Measurements from ENCODE around the gene CPN2. TPM values are rescaled to one million over a fixed set of nuclear protein-coding genes. Genes with fewer than 3 reads are reported as not detected.

The CPN2 gene
- total RNA-seq, 3 donors from 2014 or later (not counting 1 experiment from before 2014, with no cell fraction given) = not detected

DNA sequence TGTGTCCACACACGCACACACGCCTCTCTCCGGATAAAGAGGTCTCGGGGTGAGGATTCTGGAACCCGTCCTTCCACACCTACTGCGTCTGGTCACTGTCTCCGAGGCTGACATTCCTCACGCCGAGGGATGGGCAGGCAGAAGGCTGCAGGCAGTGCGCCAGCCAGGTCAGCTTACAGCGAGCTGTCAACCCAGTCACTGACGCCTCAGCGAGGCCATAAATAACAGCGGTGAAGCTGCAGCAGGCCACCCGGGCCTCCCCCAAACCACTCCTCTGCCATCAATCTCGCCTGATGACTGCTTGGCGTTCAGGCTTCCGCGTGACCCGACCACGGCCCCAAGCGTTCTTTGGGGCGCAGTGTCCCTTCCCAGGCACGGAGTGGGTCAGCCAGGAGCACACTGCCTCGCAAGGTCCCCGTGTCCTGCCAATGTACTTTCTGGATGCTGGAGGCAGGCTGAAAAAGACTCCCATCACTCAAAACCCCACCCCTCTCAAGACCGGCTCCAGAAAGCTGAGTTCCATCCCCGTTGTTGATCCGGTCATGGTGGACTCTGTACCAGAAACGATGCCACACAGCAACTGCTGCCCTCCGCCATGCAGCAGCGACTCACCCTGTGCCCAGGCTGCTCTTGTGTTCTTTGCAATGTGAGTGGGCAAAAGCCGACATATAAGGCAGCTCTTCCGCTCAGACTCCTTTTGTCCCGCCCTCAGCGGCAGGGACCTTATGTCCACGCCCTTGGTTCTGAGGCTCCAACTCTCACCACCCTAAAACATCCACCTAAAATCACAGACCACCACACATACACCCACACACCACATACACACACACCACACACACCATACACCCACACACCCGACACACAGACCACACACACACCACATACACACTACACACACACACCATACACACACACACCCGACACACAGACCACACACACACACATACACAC is 27.1 kb downstream of the CPN2 start:
- Mint-ChIP-seq H3K4me1 (peaks cover 0 to 7% of the 10 kb centered on the region in 2 donors), H3K36me3 (peaks cover 3% of the 10 kb centered on the region), H3K9me3 (peaks cover 2 to 3% of the 10 kb centered on the region in 2 donors), H3K4me3 (no peak overlapping the region), H3K27ac (no peak overlapping the region), H3K27me3 (ENCODE audit: low read depth in 2 of 2) (peaks cover 10 to 12% of the 10 kb centered on the region in 2 donors)
- TF ChIP-seq, protein P1, sequence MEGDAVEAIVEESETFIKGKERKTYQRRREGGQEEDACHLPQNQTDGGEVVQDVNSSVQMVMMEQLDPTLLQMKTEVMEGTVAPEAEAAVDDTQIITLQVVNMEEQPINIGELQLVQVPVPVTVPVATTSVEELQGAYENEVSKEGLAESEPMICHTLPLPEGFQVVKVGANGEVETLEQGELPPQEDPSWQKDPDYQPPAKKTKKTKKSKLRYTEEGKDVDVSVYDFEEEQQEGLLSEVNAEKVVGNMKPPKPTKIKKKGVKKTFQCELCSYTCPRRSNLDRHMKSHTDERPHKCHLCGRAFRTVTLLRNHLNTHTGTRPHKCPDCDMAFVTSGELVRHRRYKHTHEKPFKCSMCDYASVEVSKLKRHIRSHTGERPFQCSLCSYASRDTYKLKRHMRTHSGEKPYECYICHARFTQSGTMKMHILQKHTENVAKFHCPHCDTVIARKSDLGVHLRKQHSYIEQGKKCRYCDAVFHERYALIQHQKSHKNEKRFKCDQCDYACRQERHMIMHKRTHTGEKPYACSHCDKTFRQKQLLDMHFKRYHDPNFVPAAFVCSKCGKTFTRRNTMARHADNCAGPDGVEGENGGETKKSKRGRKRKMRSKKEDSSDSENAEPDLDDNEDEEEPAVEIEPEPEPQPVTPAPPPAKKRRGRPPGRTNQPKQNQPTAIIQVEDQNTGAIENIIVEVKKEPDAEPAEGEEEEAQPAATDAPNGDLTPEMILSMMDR (IDR thresholded peaks at IDR 0.05) = no peak
- peak; percentile 49 to 73 (median 60) for ATAC-seq
- peak; percentile 33 to 66 for DNase-seq
- Histone ChIP-seq H3K36me3 (ENCODE audit: control insufficient read depth, insufficient read depth, low read length) (no peaks in the 10 kb centered on the region), H3K27me3 (ENCODE audit: control insufficient read depth, insufficient read depth, low read length) (no peaks in the 10 kb centered on the region), H3K9me3 (ENCODE audit: control insufficient read depth, insufficient read depth, low read length) (peaks cover 6% of the 10 kb centered on the region), H3K27ac (ENCODE audit: low read length) (no peak overlapping the region), H3K4me3 (ENCODE audit: low read length) (peak overlapping the region; percentile 26), H3K4me1 (ENCODE audit: control insufficient read depth, insufficient read depth, low read length) (peaks cover 11% of the 10 kb centered on the region)
- 20% methylated on average over 39 of the region's 39 CpGs for WGBS (ENCODE audit: insufficient coverage)
- intact Hi-C loops (cut with micrococcal nuclease) = no loop called here

DNA sequence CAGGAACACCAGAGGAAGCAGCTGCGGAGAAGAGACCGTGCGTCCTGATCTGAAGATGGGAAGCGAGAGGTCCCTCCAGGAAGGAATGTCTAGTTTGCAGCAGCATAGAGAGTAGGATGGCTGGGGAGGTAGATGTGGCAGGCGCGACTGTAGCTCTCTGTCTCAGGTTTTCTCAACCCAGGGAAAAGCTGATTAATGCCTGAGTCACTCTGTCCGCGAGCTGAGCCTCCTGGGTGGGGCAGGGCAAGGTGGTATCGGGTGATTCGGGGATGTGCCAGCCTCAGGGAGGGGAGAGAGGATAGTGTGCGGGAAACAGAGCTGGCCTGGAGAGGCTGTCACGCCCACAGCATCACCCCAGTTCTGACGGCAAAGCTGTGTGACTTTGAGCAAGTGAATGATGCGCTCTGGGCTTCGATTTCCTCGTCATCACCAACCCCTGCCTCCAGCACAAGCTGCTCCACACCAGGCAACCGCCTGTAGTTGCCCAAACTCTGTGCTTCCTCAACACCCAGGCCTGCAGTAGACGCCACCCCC is 28.4 kb downstream of the CPN2 start:
- no peak overlapping the region for H3K4me3 ChIP-seq (ENCODE audit: low read length)
- H3K4me1 ChIP-seq (ENCODE audit: control insufficient read depth, insufficient read depth, low read length) = peaks cover 11% of the 10 kb centered on the region
- no peaks in the 10 kb centered on the region for H3K36me3 ChIP-seq (ENCODE audit: control insufficient read depth, insufficient read depth, low read length)
- Mint-ChIP-seq H3K9me3 (peaks cover 5 to 7% of the 10 kb centered on the region in 2 donors), H3K36me3 (peaks cover 6% of the 10 kb centered on the region), H3K4me1 (peaks cover 0 to 7% of the 10 kb centered on the region in 2 donors), H3K4me3 (peak overlapping the region; percentile 26), H3K27me3 (ENCODE audit: low read depth in 2 of 2) (peaks cover 16 to 25% of the 10 kb centered on the region in 2 donors), H3K27ac (no peak overlapping the region)
- no peaks in the 10 kb centered on the region for H3K27me3 ChIP-seq (ENCODE audit: control insufficient read depth, insufficient read depth, low read length)
- intact Hi-C loops (cut with micrococcal nuclease) = no loop called here
- TF ChIP-seq, protein P1 (IDR thresholded peaks at IDR 0.05) = no peak
- peaks cover 11% of the 10 kb centered on the region for H3K9me3 ChIP-seq (ENCODE audit: control insufficient read depth, insufficient read depth, low read length)
- no peak for ATAC-seq
- WGBS (ENCODE audit: insufficient coverage) = 76% methylated on average over 18 of the region's 18 CpGs
- H3K27ac ChIP-seq (ENCODE audit: low read length) = no peak overlapping the region
- DNase-seq = no peak

DNA sequence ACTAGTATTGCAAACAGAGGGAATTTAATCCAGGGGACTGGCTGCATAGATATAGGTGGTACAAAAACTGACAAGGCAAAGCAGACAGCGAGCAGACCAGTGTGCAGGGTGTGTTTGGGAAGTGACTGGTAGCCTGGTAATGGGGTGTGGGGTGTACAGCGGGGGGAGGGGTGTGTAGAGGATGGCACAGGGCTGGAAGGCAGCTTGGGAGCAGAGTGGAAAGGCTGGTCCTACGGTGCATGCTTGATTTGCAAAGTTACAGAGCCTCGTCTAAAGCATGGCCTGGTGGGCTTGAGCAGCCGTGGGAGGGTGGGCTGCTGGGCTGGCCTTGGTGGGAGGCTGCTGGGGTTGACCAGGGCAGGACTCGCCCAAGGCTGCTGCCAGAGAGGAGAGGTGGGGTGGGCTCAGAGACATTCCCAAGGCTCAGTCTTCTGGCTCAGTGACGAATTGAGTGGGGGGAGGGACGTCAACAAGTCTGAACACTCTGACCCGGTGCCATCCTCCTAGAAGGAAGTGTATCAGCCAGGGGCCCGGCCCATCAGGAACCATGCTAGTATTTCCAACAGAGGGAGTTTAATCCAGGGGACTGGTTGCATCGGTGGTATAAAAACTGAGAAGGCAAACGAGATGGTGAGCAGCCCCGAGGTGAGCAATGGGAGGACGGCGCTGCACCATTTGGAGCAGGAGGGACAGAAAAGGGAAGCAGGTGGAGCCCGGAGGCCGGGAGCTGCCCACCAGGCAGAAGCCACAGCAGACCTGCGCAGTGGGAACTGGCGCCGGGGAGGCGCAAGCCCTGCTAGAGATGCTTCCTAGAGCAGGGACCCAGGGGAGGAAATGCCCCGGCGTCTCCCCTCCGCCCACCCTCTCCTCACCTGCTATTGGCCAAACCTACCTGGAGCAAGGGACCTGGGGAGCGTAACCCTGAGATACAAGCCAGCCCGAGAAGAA is 29.2 kb downstream of the CPN2 start:
- intact Hi-C loops (cut with micrococcal nuclease) = no loop called here
- no peak overlapping the region for H3K4me3 ChIP-seq (ENCODE audit: low read length)
- H3K4me3 Mint-ChIP-seq = peak overlapping the region; percentile 26
- H3K36me3 ChIP-seq (ENCODE audit: control insufficient read depth, insufficient read depth, low read length) = no peaks in the 10 kb centered on the region
- TF ChIP-seq, protein P1 (IDR thresholded peaks at IDR 0.05) = no peak
- ATAC-seq = no peak
- no peak overlapping the region for H3K27ac Mint-ChIP-seq
- peaks cover 5 to 7% of the 10 kb centered on the region in 2 donors for H3K9me3 Mint-ChIP-seq
- H3K27me3 Mint-ChIP-seq (ENCODE audit: low read depth in 2 of 2) = peaks cover 22 to 31% of the 10 kb centered on the region in 2 donors
- 84% methylated on average over 26 of the region's 26 CpGs for WGBS (ENCODE audit: insufficient coverage)
- peaks cover 6% of the 10 kb centered on the region for H3K36me3 Mint-ChIP-seq
- H3K4me1 Mint-ChIP-seq = peaks cover 0 to 7% of the 10 kb centered on the region in 2 donors
- peaks cover 11% of the 10 kb centered on the region for H3K4me1 ChIP-seq (ENCODE audit: control insufficient read depth, insufficient read depth, low read length)
- peaks cover 4% of the 10 kb centered on the region for H3K27me3 ChIP-seq (ENCODE audit: control insufficient read depth, insufficient read depth, low read length)
- no peak for DNase-seq
- no peak overlapping the region for H3K27ac ChIP-seq (ENCODE audit: low read length)
- peaks cover 10% of the 10 kb centered on the region for H3K9me3 ChIP-seq (ENCODE audit: control insufficient read depth, insufficient read depth, low read length)
